Heart right ventricle (tissue), 16 donors: ENCODE data around the gene TUB. TPM values are rescaled to one million over a fixed set of nuclear protein-coding genes. Genes with fewer than 3 reads are reported as not detected.

Experiments used
- ATAC-seq, 8 donors: fragments of 200-7000 bp; cut with Tn5 transposase; one replicate each; pipeline ENCODE4 v1.9.1; 2020; ENCODE audit warnings: mild to moderate bottlenecking in 8 of 8, moderate library complexity in 8 of 8, moderate number of reproducible peaks in 1 of 8
- DNase-seq, 2 donors: peaks; one replicate each; pipeline ENCODE4 v3.0.0-alpha.2; 2020
- H3K27ac ChIP-seq, 10 donors: fragments of 200-600 bp; sonication (generic) in 2 of 10; one replicate each; pipeline versions ENCODE4 v1.5.0 to v1.8.0; 2020 to 2022; ENCODE audit warnings: mild to moderate bottlenecking in 3 of 10
- H3K27me3 ChIP-seq, 7 donors: fragments of 200-600 bp; one replicate each; pipeline ENCODE4 v1.8.0; 2021 to 2022; ENCODE audit warnings: mild to moderate bottlenecking in 2 of 7
- H3K36me3 ChIP-seq, 9 donors: fragments of 200-600 bp; sonication (generic) in 1 of 9; one replicate each; pipeline versions ENCODE4 v1.5.0 to v1.8.0; 2020 to 2022; ENCODE audit warnings: mild to moderate bottlenecking in 2 of 9
- H3K4me1 ChIP-seq, 9 donors: fragments of 200-600 bp; sonication (generic) in 1 of 9; one replicate each; pipeline versions ENCODE4 v1.5.0 to v1.8.0; 2020 to 2022; ENCODE audit warnings: mild to moderate bottlenecking in 4 of 9
- H3K4me3 ChIP-seq, 10 donors: fragments of 200-600 bp; sonication (generic) in 2 of 10; one replicate each; pipeline versions ENCODE4 v1.5.0 to v1.8.0; 2020 to 2022; ENCODE audit warnings: mild to moderate bottlenecking in 7 of 10, moderate library complexity in 2 of 10
- H3K9me3 ChIP-seq, 11 donors: fragments of 200-600 bp in 10 of 11; sonication (generic) in 2 of 11; one replicate each; pipeline versions ENCODE4 v1.5.0 to v1.8.0; 2013 to 2022; ENCODE audit warnings: mild to moderate bottlenecking in 2 of 11, control low read depth in 1 of 11, moderate library complexity in 1 of 11
- CTCF ChIP-seq, 9 donors: fragments of 200-600 bp; sonication (generic) in 2 of 9; IDR thresholded peaks; one replicate each; pipeline versions ENCODE4 v1.5.0 to v1.8.0; 2021 to 2022; ENCODE audit warnings: antibody characterized with exemption in 9 of 9, mild to moderate bottlenecking in 5 of 9, moderate library complexity in 1 of 9
- WGBS, 2 donors: extraction: QIAGEN DNeasy Blood & Tissue Kit; methylation state at CpG; one replicate each; pipeline ENCODE4 v1.1.7; 2013; ENCODE audit warnings: inconsistent platforms in 1 of 2; 5-methylcytosine and 5-hydroxymethylcytosine counted together
- intact Hi-C, 10 donors: fragments of 100-400 bp; cut with DNase I; formaldehyde crosslinking; loops; one replicate each; pipeline versions ENCODE4 v1.11.1 to v1.14.2; 2022
- polyA plus RNA-seq, 2 donors: library from polyadenylated mRNA; stranded (reverse); fragments of 200-250 nt; gene quantifications; one replicate each; pipeline ENCODE4 v1.2.3, GENCODE V29; 2013
- total RNA-seq, 10 donors: library from RNA; stranded (reverse); fragmentation: NEBNext Ultra II Directional in 3 of 10; extraction: Animal tissue kit (Norgen Biotek cat#: 25700) in 3 of 10; gene quantifications; one replicate each; pipeline versions ENCODE4 v1.2.1 to v1.2.4, GENCODE V29; 2021 to 2023
- donor health status: Arrhythmogenic right ventricular cardiomyopathy.
- donor health status: ischemic (EF 13 %, LVEDD 7.1; RV severe dilation, severe dysfunction).
- donor health status: healthy with polysubstance abuse.
- donor health status: DM: no; HTN: yes; CAD: no.
- donor health status: DM: no; HTN: no; CAD: no.
- donor health status: ischemic (EF 25% LVEDD 6.9; RV normal size, moderate dysfunction).
- donor health status: ischemic (EF 25% LVEDD 5.7; RV mildly dilated, moderate dysfunction).
- donor health status: healthy.
- donor health status: DM: yes; HTN: yes; CAD: no.
- donor health status: Ischemic cardiomyopathy.
- donor health status: ischemic (EF 35%, LVEDD 5.7; RV mildly dilated, moderate dysfunction).
- donor health status: nonischemic (EF 11% LVEDD 7.7; RV severe dilation, severe dysfunction).
- donor health status: DM: yes; HTN: yes; CAD: no.
- donor health status: PGD.
- donor health status: ischemic (EF 29% LVEDD 5.4; RV normal size, mild dysfunction).
- donor health status: nonischemic (EF 23%, LVEDD 6.1; RV moderate dilation, normal function).

The TUB gene
- total and polyA plus RNA-seq, 12 donors = 2.4 to 28.2 (median 18.9) TPM

GRCh38 chr11:8099291-8099899 is 18.4 kb downstream of the TUB start:
- intact Hi-C loops = loop anchor here (1.0 to 10.0 kb wide), 9 partner anchors 65 to 207 kb away; no protein-coding TSS in a partner anchor
- no peaks in the 10 kb centered on the region for H3K9me3 ChIP-seq
- H3K27ac ChIP-seq = no peak overlapping the region
- no peaks in the 10 kb centered on the region for H3K27me3 ChIP-seq
- WGBS, 2 donors = 50 to 58% methylated on average over 3 of the region's 3 CpGs
- ATAC-seq (peak in 7 of 8 donors; percentile 37 to 66 (median 63)), DNase-seq (peak; percentile 68 to 76)
- TF ChIP-seq CTCF (IDR thresholded peaks at IDR 0.05) = peak; percentile 60 to 89 (median 82)
- H3K36me3 ChIP-seq = peaks cover 0 to 87% (median 12%) of the 10 kb centered on the region in 9 donors
- H3K4me1 ChIP-seq = no peaks in the 10 kb centered on the region
- no peak overlapping the region for H3K4me3 ChIP-seq

- intact Hi-C loops = loop anchor here in 2 of 10 donors (10.0 kb wide), 1 partner anchor 205 kb away; no protein-coding TSS in a partner anchor
Measured at GRCh38 chr11:8100158-8100557, 19.1 kb downstream of the TUB start.

GRCh38 chr11:8100605-8101004 is 19.6 kb downstream of the TUB start:
- no peak for ATAC-seq
- DNase-seq = no peak
- Histone ChIP-seq H3K9me3 (no peaks in the 10 kb centered on the region), H3K27me3 (no peaks in the 10 kb centered on the region), H3K4me1 (peaks cover 0 to 11% (median 0%) of the 10 kb centered on the region in 9 donors), H3K27ac (no peak overlapping the region), H3K4me3 (no peak overlapping the region), H3K36me3 (peaks cover 0 to 83% (median 13%) of the 10 kb centered on the region in 9 donors)
- intact Hi-C loops = loop anchor here in 2 of 10 donors (10.0 kb wide), 1 partner anchor 206 kb away; no protein-coding TSS in a partner anchor
- TF ChIP-seq CTCF (IDR thresholded peaks at IDR 0.05) = no peak
- WGBS, 2 donors = 89 to 91% methylated on average over 8 of the region's 8 CpGs

More at GRCh38 chr11:8100158-8100557, 19.1 kb downstream of the TUB start:
- H3K27me3 ChIP-seq = no peaks in the 10 kb centered on the region
- TF ChIP-seq CTCF (IDR thresholded peaks at IDR 0.05) = no peak
- peaks cover 0 to 87% (median 13%) of the 10 kb centered on the region in 9 donors for H3K36me3 ChIP-seq
- DNase-seq (peak in 1 of 2 donors; percentile 2), ATAC-seq (no peak)
- H3K9me3 ChIP-seq = no peaks in the 10 kb centered on the region
- peaks cover 0 to 7% (median 0%) of the 10 kb centered on the region in 9 donors for H3K4me1 ChIP-seq
- H3K4me3 ChIP-seq = no peak overlapping the region
- H3K27ac ChIP-seq = no peak overlapping the region
- WGBS, 2 donors = 88 to 89% methylated on average over 14 of the region's 14 CpGs

GRCh38 chr11:8101421-8101820 is 20.4 kb downstream of the TUB start:
- DNase-seq (no peak), ATAC-seq (no peak)
- Histone ChIP-seq H3K9me3 (no peaks in the 10 kb centered on the region), H3K36me3 (peaks cover 0 to 80% (median 13%) of the 10 kb centered on the region in 9 donors), H3K4me3 (no peak overlapping the region), H3K4me1 (peaks cover 0 to 19% (median 5%) of the 10 kb centered on the region in 9 donors), H3K27ac (no peak overlapping the region), H3K27me3 (no peaks in the 10 kb centered on the region)
- intact Hi-C loops = loop anchor here in 2 of 10 donors (10.0 kb wide), 1 partner anchor 207 kb away; no protein-coding TSS in a partner anchor
- WGBS, 2 donors = 95 to 98% methylated on average over 11 of the region's 11 CpGs
- TF ChIP-seq CTCF (IDR thresholded peaks at IDR 0.05) = no peak
